GM18511 (cell line): ENCODE results near the gene BTBD19.
"Not testable (repeated sequence)": the region's sequence is repeated elsewhere in the genome, so short reads cannot be mapped to it uniquely, and the experiment has no call there.

Experiments
- ATAC-seq: cut with Tn5 transposase; IDR thresholded peaks from one replicate; pipeline ENCODE4 v1.9.1; 2021; ENCODE audit warnings: mild to moderate bottlenecking, moderate library complexity; ENCODE audit not compliant: unreplicated experiment

BTBD19 gene

DNA sequence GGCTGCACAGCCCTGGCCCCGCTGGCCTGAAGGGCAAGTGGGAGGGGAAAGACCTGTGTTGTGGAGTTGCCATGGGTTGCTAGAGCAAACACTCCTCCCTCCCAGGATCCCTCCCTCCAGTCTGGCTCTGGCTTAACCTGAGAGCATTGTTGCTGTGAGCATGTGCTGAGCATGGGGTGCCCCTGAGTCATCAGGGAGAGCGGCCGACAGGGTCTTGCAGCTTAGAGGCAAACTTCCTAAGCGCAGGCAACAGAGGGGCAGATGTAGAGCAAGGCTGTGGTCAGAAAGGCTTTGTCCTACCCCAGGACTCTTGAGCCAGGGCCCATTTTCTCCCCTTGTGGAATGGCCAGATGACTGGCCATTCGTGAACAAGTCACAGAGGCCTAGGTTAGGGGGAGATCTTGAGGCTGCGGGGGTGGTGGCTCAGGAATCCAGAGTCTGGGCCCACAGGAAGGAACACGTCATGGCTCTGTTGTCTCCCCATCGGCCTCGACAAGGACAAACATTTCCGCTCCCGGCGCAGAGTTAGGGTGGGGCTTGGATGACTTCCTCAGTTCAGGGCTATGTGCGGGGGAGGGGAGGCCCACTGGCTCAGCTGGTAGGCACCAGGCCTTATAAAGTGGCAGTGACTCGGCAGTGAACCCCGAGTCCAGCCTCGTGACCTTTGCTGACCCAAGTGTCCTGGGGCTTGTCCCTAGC is 810 bp upstream of the BTBD19 start:
- peak; percentile 49 for ATAC-seq

DNA sequence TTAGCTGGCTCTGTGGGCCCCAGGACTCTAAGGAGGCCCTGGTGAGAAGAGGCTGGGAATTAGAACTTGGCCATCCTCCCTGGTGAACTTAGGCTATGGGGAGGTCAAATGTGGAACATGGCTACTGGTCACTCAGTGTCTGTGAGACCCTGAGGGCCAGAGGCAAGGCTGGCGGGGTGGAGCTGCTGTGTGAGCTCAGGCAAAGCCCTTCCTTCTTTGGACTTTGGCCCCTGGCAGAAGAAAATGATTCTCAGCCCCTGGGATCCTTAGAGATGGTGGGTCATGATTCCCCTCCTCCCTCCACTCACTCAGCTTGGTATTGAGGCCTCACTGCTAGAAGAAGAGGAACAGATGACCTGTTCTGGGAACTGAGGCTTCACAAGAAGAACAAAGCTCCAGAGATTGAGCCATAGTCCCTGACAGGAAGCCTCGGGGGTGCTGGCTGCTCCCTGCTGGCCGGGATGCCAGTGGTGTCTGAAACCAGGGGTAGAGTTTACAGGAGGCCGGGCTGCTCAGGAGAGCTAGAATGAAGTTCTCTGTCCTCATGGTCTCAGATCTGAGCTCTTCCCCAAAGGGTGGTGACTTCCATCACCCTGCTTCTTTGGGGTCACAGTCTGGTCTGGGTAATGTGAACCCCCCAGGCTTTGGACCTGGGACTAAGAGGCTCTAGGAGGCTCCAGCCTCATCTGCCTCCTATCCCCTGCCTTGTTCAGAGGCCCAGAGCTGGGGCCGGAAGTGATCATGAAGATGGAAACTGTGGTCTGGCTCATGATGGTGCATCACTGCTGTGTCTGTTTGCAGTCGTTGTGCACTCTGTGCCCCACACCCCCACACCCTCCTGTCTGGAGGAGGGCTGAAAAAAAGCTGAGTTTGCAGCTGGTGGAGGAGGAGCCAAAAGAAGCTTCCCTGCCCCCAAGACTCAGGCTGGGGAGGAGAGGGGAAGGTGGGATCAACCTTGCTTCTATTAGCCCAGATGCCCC is 905 bp downstream of the BTBD19 start:
- ATAC-seq = peak; percentile 59

- ATAC-seq = no peak
Observed at GRCh38 chr1:44810101-44810761, 1.9 kb downstream of the BTBD19 start.

GRCh38 chr1:44810762-44811105 is 2.4 kb downstream of the BTBD19 start:
- ATAC-seq = not testable (repeated sequence)

DNA sequence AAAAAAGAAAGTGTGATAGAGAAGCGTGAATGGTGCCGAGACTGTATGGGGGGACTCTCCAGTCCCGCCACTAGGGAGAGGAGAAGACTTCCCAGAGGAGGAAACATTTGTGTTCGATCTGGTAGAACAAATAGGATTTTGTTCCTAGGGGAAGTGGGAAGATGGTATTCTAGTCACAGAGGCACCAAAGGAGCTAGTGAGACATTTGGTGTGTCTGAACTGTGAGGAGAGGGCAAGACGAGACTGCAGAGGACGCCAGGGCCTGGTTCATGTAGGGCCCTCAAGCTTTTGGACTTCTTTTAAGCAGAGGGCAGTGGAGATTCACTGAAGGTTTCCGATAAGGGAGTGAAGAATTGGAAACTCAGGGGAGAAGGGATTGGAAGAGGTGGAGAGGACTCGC is 2.9 kb downstream of the BTBD19 start:
- no peak for ATAC-seq

DNA sequence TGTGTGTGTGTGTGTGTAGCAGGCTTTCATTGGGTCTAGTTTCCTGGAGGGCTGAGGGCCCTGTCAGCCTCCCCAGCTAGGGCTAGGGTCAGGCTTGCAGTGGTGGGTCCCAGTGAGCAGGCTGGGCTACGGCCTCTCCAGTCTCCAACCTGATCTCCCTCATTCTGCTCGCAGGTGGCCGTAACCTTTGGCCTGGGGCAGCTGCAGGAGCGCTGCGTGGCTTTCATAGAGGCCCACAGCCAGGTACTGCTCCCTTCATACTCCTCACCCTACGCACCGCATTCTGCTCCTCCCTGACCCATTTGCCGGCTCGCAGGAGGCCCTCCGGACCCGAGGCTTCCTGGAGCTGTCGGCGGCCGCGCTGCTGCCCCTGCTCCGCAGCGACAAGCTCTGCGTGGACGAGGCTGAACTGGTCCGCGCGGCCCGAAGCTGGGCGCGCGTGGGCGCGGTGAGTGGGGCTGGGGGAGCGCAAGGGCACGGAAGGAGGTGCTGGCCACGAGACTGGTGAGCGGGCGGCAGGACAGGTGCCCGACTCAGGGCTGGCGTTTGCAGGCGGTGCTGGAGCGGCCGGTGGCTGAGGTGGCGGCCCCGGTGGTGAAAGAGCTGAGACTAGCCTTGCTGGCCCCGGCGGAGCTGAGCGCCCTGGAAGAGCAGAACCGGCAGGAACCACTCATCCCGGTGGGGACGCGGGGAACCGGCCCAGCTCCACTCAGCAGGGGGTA is 4.7 kb downstream of the BTBD19 start:
- no peak for ATAC-seq

DNA sequence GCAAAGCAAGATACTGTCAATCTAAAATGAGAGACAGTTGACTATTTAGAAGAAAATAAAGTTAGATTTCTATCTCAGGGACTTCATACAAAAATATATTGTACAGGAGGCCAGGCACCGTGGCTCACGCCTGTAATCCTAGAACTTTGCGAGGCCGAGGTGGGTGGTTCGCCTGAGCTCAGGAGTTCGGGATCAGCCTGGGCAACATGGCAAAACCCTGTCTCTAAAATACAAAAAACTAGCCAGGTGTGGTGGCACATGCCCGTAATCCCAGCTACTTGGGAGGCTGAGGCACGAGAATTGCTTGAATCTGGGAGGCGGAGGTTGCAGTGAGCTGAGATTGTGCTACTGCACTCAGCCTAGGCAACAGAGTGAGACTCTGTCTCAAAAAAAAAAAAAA is 7.6 kb downstream of the BTBD19 start:
- not testable (repeated sequence) for ATAC-seq

- ATAC-seq = no peak
Observed at GRCh38 chr1:44817307-44817706, 9.0 kb downstream of the BTBD19 start.

DNA sequence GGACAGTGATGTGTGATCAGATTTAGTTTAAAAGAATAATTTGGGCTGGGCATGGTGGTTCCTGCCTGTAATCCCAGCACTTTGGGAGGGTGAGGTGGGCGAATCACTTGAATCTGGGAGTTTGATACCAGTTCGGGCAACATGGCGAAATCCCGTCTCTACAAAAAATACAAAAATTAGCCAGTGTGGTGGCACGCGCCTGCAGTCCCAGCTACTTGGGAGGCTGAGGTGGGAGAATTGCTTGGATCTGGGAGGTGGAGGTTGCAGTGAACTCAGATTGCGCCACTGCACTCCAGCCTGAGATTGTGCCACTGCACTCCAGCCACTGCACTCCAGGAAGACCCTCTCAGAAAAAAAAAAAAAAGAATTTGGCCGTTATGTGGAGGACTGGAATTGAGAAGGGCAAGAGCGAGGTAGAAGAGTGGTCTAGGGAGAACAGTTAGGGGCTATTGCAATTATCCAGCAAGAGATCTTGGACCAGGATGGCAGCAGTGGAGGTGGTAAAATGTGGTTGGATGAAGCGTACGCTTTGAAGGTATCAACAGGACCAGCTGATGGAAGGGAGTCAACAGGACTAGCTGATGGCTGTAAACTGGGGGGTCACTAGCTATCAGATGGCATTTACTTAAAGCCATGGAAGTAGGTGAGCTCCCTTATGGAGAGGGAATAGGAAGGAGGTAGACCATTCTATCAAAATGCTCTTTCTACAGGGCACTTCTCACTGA is 9.6 kb downstream of the BTBD19 start:
- no peak for ATAC-seq

DNA sequence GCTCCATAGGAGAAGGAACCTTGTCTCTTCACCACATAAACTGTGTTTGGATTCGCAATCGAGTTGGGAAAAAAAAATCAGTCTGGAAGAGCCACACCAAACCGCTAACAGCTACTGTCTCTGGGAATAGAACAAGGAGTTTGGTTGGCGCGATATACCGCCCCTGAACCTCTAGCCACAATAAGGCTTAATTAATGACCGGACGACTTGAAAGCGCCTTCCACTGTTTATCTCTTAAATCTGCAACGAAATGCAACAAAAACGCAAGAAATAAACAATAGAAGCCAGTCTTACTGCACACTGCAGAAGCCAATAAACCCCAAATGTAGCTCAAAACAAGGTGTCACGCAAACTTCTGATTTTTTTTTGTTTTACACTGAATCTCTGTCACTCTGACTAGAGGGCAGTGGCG is 10.9 kb downstream of the BTBD19 start:
- ATAC-seq = no peak

DNA sequence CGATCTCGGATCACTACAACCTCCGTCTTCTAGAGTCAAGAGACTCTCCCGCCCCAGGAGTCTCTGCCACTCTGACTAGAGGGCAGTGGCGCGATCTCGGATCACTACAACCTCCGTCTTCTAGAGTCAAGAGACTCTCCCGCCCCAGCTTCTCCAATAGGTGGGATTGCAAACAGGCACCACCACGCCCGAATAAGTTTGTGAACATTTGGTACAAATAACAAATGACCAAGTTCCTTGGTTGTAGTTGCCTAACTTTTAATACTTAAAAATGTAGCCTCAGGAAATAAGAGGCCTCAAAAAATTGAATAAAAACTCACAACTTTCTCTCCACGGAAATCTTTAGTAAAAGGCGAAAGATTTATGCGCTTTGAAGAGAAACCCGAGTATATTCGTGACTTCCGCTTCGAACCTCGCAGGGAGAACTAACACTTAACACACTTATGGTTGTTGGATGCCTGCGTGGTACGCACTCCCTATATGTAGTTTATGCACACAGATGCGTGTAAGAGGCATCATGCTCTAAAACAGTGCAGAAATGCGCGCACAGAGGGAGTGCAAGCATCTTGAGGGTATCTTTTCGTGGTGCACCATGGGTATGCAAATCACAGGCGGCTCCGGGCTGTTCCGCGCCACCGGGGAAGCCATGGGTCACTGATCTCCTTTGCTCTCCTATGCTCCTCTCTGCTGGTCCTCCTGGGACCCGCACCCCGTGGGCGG is 11.4 kb downstream of the BTBD19 start:
- peak; percentile 89 for ATAC-seq

DNA sequence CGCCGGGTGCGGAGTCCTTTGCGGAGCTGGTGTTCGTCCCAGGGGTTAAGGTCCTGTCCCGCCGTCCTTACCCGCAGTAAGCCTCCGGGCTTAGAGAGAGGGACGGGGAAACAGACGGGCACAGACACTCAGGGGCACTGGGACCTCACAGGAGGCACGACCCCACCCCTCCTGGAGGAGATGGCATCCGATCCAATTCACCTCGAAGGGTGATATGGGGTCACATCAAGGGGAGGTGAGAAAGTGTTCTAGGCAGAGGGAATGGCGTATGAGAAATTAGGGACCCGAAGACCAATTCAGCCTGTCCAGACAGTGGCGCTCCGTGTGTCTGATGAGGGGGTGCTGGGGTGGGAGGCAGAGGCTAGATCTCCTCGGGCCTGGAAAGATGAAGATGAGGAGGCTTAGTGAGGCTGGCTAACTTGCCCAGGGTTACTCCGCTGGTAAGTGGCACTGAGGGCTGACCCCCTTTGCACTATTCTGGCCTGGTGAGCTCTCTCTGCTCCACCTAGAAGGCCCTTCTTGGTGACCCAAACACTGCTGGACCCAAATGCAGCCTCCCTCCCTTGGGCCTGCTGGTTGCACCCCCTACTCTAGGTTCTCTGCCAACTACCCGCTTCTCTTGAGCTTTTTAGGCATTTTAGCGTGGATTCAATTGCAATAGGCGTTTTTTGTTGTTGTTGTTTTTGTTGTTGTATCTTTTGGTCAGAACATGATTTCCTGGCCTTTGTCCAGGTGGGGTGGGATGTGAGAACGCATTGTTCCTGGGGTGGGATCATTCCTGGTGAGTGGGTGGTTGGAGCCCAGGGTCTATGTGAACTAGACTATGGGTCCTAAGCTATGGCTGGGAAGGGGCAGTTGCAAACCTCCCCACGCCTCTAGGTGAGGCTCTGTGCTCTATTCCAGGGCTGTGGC is 12.3 kb downstream of the BTBD19 start:
- no peak for ATAC-seq

GRCh38 chr1:44821240-44821715 is 13.0 kb downstream of the BTBD19 start:
- ATAC-seq = no peak

GRCh38 chr1:44822131-44822701 is 13.9 kb downstream of the BTBD19 start:
- no peak for ATAC-seq

GRCh38 chr1:44822981-44823451 is 14.7 kb downstream of the BTBD19 start:
- no peak for ATAC-seq

DNA sequence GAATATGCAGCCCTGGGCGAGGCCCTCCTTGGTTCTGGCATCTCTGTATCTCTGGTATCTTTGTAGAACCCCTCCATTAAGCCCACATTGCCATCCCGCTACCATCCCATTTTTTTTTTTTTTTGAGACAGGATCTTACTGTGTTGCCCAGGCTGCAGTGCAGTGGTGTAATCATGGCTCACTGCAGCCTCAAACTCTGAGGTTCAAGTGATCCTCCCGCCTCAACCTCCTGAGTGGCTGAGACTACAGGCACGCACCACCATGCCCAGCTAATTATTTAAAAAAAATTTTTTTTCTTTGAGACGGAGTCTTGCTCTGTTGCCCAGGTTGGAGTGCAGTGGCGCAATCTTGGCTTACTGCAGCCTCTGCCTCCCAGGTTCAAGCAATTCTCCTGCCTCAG is 16.1 kb downstream of the BTBD19 start:
- not testable (repeated sequence) for ATAC-seq

GRCh38 chr1:44826375-44827196 is 18.3 kb downstream of the BTBD19 start:
- ATAC-seq = no peak
